HEK293 (cell line): ENCODE data around the gene KRT9.

Experiments used
- BCL11A ChIP-seq: fragments of 450-650 bp; formaldehyde crosslinking; IDR thresholded peaks from 2 replicates; pipeline ENCODE4 v1.5.1; 2016; ENCODE audit warnings: low read depth, missing biosample characterization, missing genetic modification characterization
- CTCF ChIP-seq: fragments of 450-650 bp; formaldehyde crosslinking; IDR thresholded peaks from 2 replicates; pipeline ENCODE4 v1.5.1; 2016; ENCODE audit warnings: missing biosample characterization, missing genetic modification characterization
- PRDM10 ChIP-seq: fragments of 450-650 bp; formaldehyde crosslinking; IDR thresholded peaks from 2 replicates; pipeline ENCODE4 v1.5.1; 2016; ENCODE audit warnings: missing biosample characterization, missing genetic modification characterization
- SCRT1 ChIP-seq: fragments of 450-650 bp; formaldehyde crosslinking; IDR thresholded peaks from 2 replicates; pipeline ENCODE4 v1.5.1; 2016; ENCODE audit warnings: missing biosample characterization, missing genetic modification characterization, borderline replicate concordance
- ZBTB8A ChIP-seq: fragments of 450-650 bp; formaldehyde crosslinking; IDR thresholded peaks from 2 replicates; pipeline ENCODE4 v1.5.1; 2016; ENCODE audit warnings: missing biosample characterization, missing genetic modification characterization
- TF ChIP-seq, protein P1 (sequence below): fragments of 450-650 bp; formaldehyde crosslinking; IDR thresholded peaks from 2 replicates; pipeline ENCODE4 v1.5.1; 2017; ENCODE audit warnings: missing biosample characterization, missing genetic modification characterization

GRCh38 chr17:41588126-41588810 lies 16.4 kb upstream of the KRT9 start:
- no peak for TF ChIP-seq CTCF (tag by site-specific recombination)
- TF ChIP-seq, protein P1, sequence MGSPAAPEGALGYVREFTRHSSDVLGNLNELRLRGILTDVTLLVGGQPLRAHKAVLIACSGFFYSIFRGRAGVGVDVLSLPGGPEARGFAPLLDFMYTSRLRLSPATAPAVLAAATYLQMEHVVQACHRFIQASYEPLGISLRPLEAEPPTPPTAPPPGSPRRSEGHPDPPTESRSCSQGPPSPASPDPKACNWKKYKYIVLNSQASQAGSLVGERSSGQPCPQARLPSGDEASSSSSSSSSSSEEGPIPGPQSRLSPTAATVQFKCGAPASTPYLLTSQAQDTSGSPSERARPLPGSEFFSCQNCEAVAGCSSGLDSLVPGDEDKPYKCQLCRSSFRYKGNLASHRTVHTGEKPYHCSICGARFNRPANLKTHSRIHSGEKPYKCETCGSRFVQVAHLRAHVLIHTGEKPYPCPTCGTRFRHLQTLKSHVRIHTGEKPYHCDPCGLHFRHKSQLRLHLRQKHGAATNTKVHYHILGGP (tag by site-specific recombination) = no peak
- TF ChIP-seq ZBTB8A (tag by site-specific recombination) = no peak
- no peak for TF ChIP-seq PRDM10 (tag by site-specific recombination)
- no peak for TF ChIP-seq SCRT1
- no peak for TF ChIP-seq BCL11A (tag by site-specific recombination)
